ENCODE measurements around the gene LRRIQ1. TPM values are rescaled to one million over a fixed set of nuclear protein-coding genes. Genes with fewer than 3 reads are reported as not detected.

Gene LRRIQ1
- total RNA-seq, 1 donor = 1.5 TPM

DNA sequence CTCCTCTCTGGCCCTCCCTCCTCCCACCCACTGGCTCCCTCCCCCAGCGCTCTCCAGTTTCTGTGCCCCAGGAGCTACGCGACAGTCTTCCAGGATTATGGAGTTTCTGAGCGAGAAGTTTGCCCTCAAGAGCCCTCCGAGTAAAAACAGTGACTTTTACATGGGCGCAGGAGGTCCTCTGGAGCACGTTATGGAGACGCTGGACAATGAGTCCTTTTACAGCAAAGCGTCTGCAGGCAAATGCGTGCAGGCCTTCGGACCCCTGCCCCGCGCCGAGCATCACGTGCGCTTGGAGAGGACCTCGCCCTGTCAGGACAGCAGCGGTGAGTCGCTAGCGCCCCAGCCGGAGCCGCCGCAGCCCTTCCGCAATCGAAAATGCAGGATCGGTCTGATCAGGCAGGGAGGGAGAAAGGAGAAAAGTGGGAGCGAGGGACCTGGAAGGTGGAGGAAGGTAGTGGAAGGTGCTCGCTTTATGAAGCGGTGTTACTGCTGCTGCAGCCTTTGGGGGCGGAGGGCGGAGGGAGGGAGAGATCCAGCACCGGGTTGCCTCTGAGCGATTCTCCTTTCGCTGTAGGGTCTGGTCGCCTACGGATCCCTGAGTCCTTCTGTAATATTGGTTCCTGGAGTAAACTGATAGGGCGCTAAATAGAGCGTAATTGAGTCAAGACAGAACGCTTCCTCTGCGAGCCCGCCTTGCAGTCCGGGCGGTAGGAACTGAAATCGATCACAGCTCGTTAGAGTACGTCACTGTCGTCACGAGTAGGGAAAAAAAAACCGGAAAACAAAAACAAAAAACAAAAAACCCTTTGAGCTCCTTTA lies 244.2 kb downstream of the LRRIQ1 start, which contains the start of gene ALX1:
ALX1 (plus strand) TSS at position 56 of the 819 bp plus-strand sequence; CDS start at position 98, 42 bp downstream.
- DNase-seq (ENCODE audit: low read depth) = peak; percentile 49
- H3K4me3 ChIP-seq (ENCODE audit: low read depth, low read length) = peak within 1 kb of the TSS; percentile 75
- TF ChIP-seq, protein P1, sequence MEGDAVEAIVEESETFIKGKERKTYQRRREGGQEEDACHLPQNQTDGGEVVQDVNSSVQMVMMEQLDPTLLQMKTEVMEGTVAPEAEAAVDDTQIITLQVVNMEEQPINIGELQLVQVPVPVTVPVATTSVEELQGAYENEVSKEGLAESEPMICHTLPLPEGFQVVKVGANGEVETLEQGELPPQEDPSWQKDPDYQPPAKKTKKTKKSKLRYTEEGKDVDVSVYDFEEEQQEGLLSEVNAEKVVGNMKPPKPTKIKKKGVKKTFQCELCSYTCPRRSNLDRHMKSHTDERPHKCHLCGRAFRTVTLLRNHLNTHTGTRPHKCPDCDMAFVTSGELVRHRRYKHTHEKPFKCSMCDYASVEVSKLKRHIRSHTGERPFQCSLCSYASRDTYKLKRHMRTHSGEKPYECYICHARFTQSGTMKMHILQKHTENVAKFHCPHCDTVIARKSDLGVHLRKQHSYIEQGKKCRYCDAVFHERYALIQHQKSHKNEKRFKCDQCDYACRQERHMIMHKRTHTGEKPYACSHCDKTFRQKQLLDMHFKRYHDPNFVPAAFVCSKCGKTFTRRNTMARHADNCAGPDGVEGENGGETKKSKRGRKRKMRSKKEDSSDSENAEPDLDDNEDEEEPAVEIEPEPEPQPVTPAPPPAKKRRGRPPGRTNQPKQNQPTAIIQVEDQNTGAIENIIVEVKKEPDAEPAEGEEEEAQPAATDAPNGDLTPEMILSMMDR (IDR thresholded peaks at IDR 0.05; ENCODE audit: insufficient read depth, low read length) = no peak

DNA sequence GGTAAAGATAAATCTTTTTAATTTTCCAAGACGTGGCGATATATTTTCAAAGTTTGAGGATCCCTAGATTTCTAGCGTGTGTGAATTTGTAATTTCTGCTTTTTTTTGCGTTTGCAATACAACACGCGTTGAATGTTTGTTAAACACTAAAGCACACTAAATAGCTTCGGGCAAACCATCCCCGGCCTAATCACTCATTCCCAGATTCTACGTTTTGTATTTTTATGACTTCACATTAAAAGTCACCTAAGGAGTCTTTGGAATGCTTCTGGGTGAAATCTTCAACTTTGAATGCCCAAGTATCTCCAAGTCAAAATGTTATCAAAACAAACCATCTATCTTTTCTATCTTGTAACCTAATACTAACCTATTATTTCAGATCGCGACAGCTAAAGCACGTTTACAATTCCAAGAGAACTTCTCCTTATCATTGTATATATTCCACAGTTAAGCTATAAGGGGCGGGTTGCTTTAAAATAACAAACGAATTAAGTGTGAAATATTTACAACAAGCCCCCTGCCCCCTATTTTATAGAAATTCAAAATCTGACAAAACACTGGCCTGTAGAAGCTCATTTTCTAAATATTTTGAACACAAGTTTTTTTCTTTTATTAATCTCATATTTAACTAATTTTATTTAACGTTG lies 245.0 kb downstream of the LRRIQ1 start:
- H3K4me3 ChIP-seq (ENCODE audit: low read depth, low read length) = peak overlapping the region; percentile 75
- TF ChIP-seq, protein P1 (IDR thresholded peaks at IDR 0.05; ENCODE audit: insufficient read depth, low read length) = no peak
- peak; percentile 11 for DNase-seq (ENCODE audit: low read depth)

DNA sequence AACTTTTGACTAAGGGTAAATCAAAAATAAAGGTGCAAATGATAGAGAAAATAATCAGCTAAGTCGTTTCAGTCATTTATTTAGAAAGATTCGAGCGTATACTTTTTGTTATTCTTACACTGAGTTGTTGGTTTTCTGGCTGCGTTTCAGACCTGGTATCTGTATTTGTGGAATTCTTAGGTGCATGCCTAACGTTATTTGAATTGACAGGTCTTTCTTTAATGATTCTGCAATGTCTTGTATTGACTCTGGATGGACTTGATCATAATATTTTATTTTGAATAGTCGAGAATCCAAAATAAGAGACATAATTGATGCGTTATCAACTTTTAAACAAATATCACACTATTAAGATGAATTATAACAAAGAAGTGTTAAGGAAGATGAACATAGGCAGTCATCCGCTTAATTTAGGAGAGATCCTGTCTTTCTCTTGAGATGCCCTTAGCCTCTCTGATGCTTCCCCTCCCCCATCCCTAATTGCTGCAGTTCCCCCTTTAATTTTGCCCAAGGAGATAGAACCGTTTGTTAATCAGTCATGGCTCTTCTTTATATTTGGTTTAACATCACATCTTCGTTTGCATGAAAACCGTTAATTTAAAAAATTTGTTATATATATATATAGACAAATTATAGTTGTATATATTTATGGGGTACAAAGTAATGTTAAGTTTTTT lies 245.6 kb downstream of the LRRIQ1 start:
- H3K4me3 ChIP-seq (ENCODE audit: low read depth, low read length) = no peak overlapping the region
- TF ChIP-seq, protein P1 (IDR thresholded peaks at IDR 0.05; ENCODE audit: insufficient read depth, low read length) = no peak
- no peak for DNase-seq (ENCODE audit: low read depth)

DNA sequence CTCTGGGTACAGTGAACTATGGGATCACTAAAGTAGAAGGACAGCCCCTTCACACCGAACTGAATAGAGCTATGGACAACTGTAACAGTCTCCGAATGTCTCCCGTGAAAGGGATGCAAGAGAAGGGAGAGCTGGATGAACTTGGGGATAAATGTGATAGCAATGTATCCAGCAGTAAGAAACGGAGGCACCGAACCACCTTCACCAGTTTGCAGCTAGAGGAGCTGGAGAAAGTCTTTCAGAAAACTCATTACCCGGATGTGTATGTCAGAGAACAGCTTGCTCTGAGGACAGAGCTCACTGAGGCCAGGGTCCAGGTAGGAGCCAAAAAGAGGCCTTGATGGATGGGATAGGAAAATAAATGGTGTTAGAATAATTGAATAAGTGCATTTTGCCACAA lies 247.4 kb downstream of the LRRIQ1 start:
- no peak overlapping the region for H3K4me3 ChIP-seq (ENCODE audit: low read depth, low read length)
- TF ChIP-seq, protein P1 (IDR thresholded peaks at IDR 0.05; ENCODE audit: insufficient read depth, low read length) = no peak
- no peak for DNase-seq (ENCODE audit: low read depth)

Other genes starting within 250 kb of the LRRIQ1 start
- gene SLC6A15, start 123.6 kb upstream of the LRRIQ1 start, total RNA-seq (ENCODE audit: low replicate concordance) = 8.9 and 53.3 TPM in 2 replicates
- gene TSPAN19, start 74 bp upstream of the LRRIQ1 start, total RNA-seq (ENCODE audit: low replicate concordance) = 1.7 TPM in 1 of 2 replicates, not detected in the other
- gene ALX1, start 243.9 kb downstream of the LRRIQ1 start, total RNA-seq (ENCODE audit: low replicate concordance) = 0.63 and 1.2 TPM in 2 replicates

Measured in fibroblast of the aortic adventitia (primary cell).